Measurements from ENCODE around the gene BPIFA3. TPM values are rescaled to one million over a fixed set of nuclear protein-coding genes. Genes with fewer than 3 reads are reported as not detected.

BPIFA3 gene
- total RNA-seq, 2 donors from 2014 or later, result not detected

GRCh38 chr20:33192912-33193501, 24.1 kb upstream of the BPIFA3 start:
- no peaks in the 10 kb centered on the region for H3K4me1 ChIP-seq
- intact Hi-C loops (cut with DNase I), result no loop called here
- DNase-seq, result no peak
- no peak overlapping the region for H3K27ac ChIP-seq
- no peak overlapping the region for H3K9ac ChIP-seq (ENCODE audit: low read depth in 2 of 2, low read length in 2 of 2)
- no peaks in the 10 kb centered on the region for H3K9me3 ChIP-seq
- no peaks in the 10 kb centered on the region for H3K36me3 ChIP-seq
- H3K27me3 ChIP-seq, result no peaks in the 10 kb centered on the region
- H3K4me3 ChIP-seq, result no peak overlapping the region
- TF ChIP-seq CTCF (IDR thresholded peaks at IDR 0.05), result no peak

GRCh38 chr20:33199026-33199425, 18.1 kb upstream of the BPIFA3 start:
- intact Hi-C loops (cut with DNase I), result no loop called here
- H3K27ac ChIP-seq, result no peak overlapping the region
- no peak for TF ChIP-seq CTCF (IDR thresholded peaks at IDR 0.05)
- H3K4me3 ChIP-seq, result no peak overlapping the region
- no peak for DNase-seq
- no peak overlapping the region for H3K9ac ChIP-seq (ENCODE audit: low read depth in 2 of 2, low read length in 2 of 2)
- H3K36me3 ChIP-seq, result no peaks in the 10 kb centered on the region
- no peaks in the 10 kb centered on the region for H3K4me1 ChIP-seq
- H3K9me3 ChIP-seq, result no peaks in the 10 kb centered on the region
- H3K27me3 ChIP-seq, result no peaks in the 10 kb centered on the region

- DNase-seq, result no peak
- TF ChIP-seq CTCF (IDR thresholded peaks at IDR 0.05), result no peak
- Histone ChIP-seq H3K9ac (ENCODE audit: low read depth in 2 of 2, low read length in 2 of 2) (no peak overlapping the region), H3K27me3 (no peaks in the 10 kb centered on the region), H3K9me3 (no peaks in the 10 kb centered on the region), H3K4me3 (no peak overlapping the region), H3K4me1 (no peaks in the 10 kb centered on the region), H3K36me3 (no peaks in the 10 kb centered on the region), H3K27ac (no peak overlapping the region)
- intact Hi-C loops (cut with DNase I), result no loop called here
Measured at GRCh38 chr20:33202451-33202850, 14.7 kb upstream of the BPIFA3 start.

- no peaks in the 10 kb centered on the region for H3K36me3 ChIP-seq
- no peaks in the 10 kb centered on the region for H3K27me3 ChIP-seq
- no peak overlapping the region for H3K27ac ChIP-seq
- no peaks in the 10 kb centered on the region for H3K9me3 ChIP-seq
- no peak for DNase-seq
- no peak for TF ChIP-seq CTCF (IDR thresholded peaks at IDR 0.05)
- no peak overlapping the region for H3K9ac ChIP-seq (ENCODE audit: low read depth in 2 of 2, low read length in 2 of 2)
- no peaks in the 10 kb centered on the region for H3K4me1 ChIP-seq
- intact Hi-C loops (cut with DNase I), result no loop called here
- H3K4me3 ChIP-seq, result no peak overlapping the region
Measured at GRCh38 chr20:33203444-33203843, 13.7 kb upstream of the BPIFA3 start.

GRCh38 chr20:33209789-33210188, 7.4 kb upstream of the BPIFA3 start:
- H3K4me1 ChIP-seq, result no peaks in the 10 kb centered on the region
- no peak overlapping the region for H3K27ac ChIP-seq
- H3K9ac ChIP-seq (ENCODE audit: low read depth in 2 of 2, low read length in 2 of 2), result no peak overlapping the region
- TF ChIP-seq CTCF (IDR thresholded peaks at IDR 0.05), result no peak
- no peaks in the 10 kb centered on the region for H3K9me3 ChIP-seq
- no peak overlapping the region for H3K4me3 ChIP-seq
- intact Hi-C loops (cut with DNase I), result no loop called here
- H3K36me3 ChIP-seq, result no peaks in the 10 kb centered on the region
- H3K27me3 ChIP-seq, result no peaks in the 10 kb centered on the region
- DNase-seq, result peak; percentile 72

All from colonic mucosa (tissue), 4 donors.